Renal cortex interstitium (tissue), 11 donors: ENCODE results near the gene OXSM. TPM values are rescaled to one million over a fixed set of nuclear protein-coding genes. Genes with fewer than 3 reads are reported as not detected.

Experiments used
- DNase-seq, 11 donors: peaks; one replicate each; pipeline ENCODE4 v3.0.0-alpha.2; 2013; ENCODE audit warnings: low read depth in 9 of 11, low spot score in 4 of 11; ENCODE audit errors: extremely low read depth in 1 of 11
- polyA plus RNA-seq, 3 donors: library from polyadenylated mRNA; unstranded; fragments of 120-200 nt; gene quantifications; one replicate each; pipeline ENCODE4 v1.2.1, GENCODE V29; 2013; ENCODE audit not compliant: insufficient read length in 3 of 3

Gene OXSM
- polyA plus RNA-seq, 3 donors = 20.5 to 23.0 (median 21.8) TPM

GRCh38 chr3:25783661-25784512 lies 6.0 kb upstream of the OXSM start:
- DNase-seq = peak in 8 of 11 donors; percentile 32 to 52 (median 39)

GRCh38 chr3:25784971-25785370 lies 4.9 kb upstream of the OXSM start:
- DNase-seq = no peak

DNA sequence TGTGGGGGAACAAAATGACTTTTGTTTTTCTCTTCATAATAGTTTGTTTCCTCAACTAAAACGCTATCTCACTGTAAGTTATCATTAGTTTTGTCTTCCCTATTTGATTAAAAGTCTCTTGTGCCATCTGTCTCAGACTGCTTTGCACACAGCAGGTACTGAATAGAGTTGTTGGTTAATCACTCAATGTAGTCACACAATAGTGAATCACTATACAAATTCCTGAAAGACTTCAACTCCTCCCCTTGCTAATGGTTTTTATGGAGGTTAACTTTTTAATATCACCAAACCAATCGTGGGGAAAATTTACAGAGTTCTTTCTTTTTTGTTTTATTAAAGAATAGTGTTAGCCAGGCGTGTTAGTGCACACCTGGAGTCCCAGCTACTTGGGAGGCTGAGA lies 4.1 kb upstream of the OXSM start:
- DNase-seq = no peak

DNA sequence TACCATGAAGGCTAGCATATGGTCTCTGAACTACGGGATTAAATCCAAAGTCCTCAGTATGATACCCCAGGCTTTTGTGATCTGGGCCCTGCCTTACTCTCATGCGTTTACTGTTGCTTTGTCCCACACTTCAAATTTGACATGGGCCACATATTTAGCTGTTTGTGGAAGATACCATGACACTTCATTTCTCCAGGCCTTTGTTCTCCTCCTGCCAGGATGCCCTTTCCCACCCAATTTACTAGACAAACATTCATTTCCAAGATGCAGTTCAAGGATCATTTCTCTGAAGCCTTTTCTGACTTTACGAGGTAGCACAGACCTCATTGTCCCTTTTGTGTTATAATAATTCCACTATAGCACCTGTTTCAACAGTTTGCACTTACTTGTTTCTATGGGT lies 2.2 kb upstream of the OXSM start:
- no peak for DNase-seq

DNA sequence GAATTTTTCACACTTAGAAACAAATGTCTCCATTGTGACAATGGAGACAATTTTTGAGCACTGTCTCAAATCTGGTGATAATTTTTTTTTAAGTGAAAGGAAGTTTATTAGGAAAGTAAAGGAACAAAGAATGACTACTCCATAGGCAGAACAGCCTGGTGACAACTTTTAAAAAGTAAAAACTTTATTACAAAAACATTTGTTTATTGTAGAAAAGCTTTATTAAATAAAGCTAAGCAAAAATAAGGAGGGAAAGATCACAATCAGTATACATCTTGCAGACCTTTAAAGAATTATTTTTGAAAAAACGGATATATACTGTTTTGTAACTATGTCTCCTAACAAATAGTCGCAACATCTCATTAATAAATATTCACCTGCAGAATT lies 688 bp upstream of the OXSM start:
- no peak for DNase-seq

DNA sequence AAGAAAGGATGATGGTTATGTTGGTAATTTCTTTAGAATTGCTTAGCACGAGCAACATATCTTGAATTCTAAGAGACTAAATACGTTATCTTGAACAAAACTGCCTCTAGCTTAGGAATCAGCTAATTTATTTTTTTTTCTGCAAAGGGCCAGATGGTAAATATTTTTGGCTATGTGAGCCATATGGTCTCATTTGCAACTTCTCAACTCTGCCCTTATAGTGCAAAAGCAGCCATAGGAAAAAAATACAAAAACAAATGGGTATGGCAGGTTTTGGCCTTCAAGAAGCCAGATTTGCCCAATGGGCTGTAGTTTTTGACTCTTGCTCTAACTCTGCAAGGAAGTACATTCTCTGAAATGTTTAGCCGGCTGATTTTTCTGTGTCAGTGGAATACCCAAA lies 11.9 kb downstream of the OXSM start:
- no peak for DNase-seq

DNA sequence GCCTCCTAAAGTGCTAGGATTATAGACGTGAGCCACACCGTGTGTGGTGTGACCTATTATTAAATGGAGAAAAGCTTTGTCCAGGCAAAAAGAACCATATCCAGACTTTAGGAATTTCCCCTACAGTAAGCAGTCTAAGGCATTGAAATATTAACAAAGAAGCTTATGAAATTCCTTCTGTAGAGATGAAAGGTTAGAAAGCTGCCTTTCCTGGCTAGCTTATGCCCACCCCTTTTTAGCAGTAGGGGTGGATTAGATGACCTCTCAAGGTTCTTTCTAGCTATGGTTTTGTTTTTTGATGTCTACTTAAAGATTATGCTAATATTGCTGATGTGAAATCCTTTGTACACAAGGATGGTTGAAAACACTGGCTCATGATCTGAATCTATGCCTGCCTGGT lies 13.9 kb downstream of the OXSM start:
- DNase-seq = no peak

- no peak for DNase-seq
Measured at GRCh38 chr3:25804676-25805075, 14.8 kb downstream of the OXSM start.

DNA sequence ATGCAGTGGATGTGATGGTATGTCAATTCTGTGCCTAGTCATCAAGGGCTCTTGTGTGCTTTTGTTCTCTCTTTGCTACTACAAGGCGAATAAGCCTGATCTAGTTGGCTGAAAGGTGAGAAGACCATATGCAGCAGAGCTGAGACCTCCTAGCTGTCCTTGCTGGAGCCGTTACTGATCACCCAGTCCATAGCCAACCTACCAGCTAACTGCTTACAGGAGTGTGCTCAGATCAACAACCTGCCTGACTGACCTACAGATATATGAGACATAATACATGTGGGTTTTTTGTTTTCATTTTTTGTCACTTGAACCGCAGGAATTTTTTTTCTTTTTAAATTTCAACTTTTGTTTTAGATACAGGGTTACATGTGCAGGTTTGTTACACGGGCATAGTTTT lies 22.8 kb downstream of the OXSM start:
- no peak for DNase-seq

GRCh38 chr3:25817107-25817506 lies 27.2 kb downstream of the OXSM start:
- no peak for DNase-seq

- no peak for DNase-seq
Measured at GRCh38 chr3:25817638-25818037, 27.7 kb downstream of the OXSM start.

- no peak for DNase-seq
Measured at GRCh38 chr3:25818335-25818734, 28.4 kb downstream of the OXSM start.

DNA sequence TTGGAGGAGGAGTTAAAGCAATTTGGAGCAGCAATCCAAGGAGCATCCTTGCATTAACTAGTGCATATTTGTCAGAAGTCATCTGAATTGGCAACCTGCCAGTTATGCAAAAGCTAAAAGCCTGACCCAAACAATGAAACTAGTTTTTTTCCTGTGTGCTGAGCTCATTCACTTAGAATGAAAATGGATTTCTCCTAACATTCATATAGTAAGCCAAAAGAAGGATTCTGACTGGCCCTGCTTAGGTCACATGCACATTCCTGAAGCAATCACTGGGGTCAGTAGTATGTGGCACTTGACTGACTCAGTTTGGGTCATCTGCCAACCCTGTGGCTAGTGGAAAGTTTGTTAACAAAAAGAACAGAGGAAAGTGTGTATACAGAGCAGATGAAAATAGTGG lies 30.5 kb downstream of the OXSM start:
- peak in 7 of 11 donors; percentile 8 to 35 (median 17) for DNase-seq

GRCh38 chr3:25820816-25821486 lies 31.1 kb downstream of the OXSM start:
- no peak for DNase-seq

DNA sequence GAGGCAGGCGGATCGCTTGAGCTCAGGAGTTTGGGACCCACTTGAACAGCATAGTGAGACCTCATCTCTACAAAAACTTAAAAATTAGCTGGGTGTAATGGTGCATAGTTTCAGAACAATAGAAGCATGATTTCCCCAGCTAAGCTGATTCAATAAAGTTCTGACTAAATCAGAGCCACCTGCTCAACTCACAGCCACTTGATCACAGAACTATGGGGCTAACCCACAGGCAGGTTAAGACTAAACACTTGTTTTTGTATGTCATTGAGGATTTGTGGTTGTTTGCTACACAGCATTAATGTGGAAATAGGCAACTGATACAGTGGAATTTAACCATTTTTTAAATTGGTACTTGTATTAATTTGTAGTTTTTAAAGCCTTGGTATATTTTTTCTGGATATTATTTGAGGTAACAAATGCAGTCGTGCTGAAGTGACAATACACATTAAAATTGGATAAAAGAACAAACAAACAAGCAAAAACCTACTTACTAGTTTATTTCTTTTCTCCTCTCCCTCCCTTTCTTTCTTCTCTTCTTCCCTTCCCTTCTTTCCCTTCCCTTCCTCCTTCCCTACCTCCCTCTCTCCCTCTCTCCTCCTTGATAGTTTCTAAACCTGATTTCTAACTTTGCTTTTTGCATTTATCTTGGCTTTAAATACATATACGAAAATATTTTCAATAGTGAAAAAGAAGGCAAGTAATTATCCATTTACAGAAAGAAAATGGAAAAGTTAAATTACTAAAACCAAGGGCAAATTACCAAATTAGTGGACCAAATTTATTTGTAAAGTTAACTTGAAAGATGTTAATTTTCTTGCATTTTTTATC lies 32.1 kb downstream of the OXSM start:
- DNase-seq = no peak

DNA sequence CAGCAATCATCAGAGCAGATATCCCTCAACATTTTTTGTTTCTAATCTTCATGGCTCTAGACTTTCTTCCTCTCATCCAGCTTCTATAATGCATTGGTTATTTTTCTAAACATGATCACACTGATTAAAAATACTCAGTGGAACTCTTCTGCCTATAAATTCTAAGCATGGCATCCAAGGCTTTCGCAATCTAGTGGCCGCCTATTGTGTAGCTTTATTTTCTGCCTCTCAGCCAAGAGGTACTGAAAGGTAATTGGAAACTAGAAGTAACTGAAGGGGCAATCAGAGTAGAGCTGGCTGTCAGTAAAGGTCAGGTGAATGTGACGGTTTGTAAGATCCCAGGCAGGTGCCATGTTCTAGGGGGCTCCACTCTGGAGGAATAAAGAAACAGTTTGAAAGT lies 33.4 kb downstream of the OXSM start:
- DNase-seq = no peak

DNA sequence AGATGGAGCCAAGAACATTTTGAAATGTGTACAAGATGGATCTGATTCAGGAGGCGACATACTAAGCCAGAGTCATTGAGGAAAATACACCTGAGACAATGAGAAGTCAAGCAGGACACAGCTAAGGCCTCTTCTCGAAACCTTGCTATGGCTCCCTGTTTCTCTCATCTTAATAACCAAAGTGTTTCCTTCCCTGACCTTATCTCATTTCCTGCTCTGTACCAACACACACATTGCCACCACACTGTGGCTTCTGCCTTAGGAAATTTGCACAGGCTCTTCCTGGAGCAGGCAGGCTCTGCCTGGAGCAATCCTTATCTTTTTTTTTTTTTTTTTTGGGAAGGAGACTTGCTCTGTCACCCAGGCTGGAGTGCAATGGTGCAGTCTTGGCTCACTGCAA lies 36.6 kb downstream of the OXSM start:
- no peak for DNase-seq

GRCh38 chr3:25830373-25831280 lies 40.7 kb downstream of the OXSM start:
- DNase-seq = no peak

GRCh38 chr3:25831578-25831977 lies 41.7 kb downstream of the OXSM start:
- peak in 1 of 11 donors; percentile 7 for DNase-seq
